NT2/D1 (cell line): ENCODE data around the gene CBX6.

Experiments used
- YY1 ChIP-seq: IDR thresholded peaks from 2 replicates; pipeline ENCODE4 v1.6.1; 2011; ENCODE audit not compliant: insufficient read length, insufficient read depth
- ZNF274 ChIP-seq: IDR thresholded peaks from 2 replicates; pipeline ENCODE4 v1.6.1; 2011; ENCODE audit warnings: mild to moderate bottlenecking, low read depth, low read length

DNA sequence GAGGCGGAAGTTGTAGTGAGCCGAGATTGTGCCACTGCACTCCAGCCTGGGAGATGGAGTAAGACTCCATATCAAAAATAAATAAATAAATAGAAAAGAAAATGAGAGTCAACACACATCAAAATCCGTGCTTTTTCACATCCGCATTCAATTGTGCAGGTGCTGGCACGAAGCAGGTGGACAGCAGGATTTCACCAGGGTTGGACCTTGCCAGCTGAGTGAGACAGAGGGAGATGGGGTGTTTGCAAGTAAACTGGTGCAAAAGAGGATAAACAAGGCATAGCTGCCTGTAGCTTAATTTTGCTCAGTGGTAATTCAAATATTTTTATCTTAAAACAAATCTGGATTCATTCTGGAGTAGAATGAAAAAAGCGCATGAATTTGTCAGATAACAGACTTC lies 54.8 kb downstream of the CBX6 start:
- TF ChIP-seq ZNF274: no peak
- no peak for TF ChIP-seq YY1
